H1 (cell line): Measurements from ENCODE around the gene NLRC3. TPM values are rescaled to one million over a fixed set of nuclear protein-coding genes. Genes with fewer than 3 reads are reported as not detected.

Source experiments
- KDM4A ChIP-seq: IDR thresholded peaks from one replicate; pipeline ENCODE4 v1.7.1; 2012; ENCODE audit warnings: low read depth, mild to moderate bottlenecking, moderate library complexity, low read length, inconsistent platforms; ENCODE audit not compliant: severe bottlenecking
- polyA plus RNA-seq, 7 experiments: library from polyadenylated mRNA; depleted of rRNA in 3 of 7; stranded (reverse) in 5 of 7; unstranded in 2 of 7; fragments of >200 nt in 5 of 7; fragments of 200-250 nt in 2 of 7; gene quantifications; 1 replicate in 5 of 7; 2 replicates in 1 of 7; 4 replicates in 1 of 7; pipeline versions ENCODE4 v1.2.1 to v1.2.3, GENCODE V29; 2011 to 2013; ENCODE audit warnings: missing spikeins in 2 of 7, mixed read lengths in 2 of 7
- total RNA-seq: library from RNA; stranded (reverse); fragmentation: NEBNext Ultra II Directional; extraction: Animal tissue kit (Norgen Biotek cat#: 25700); gene quantifications from 2 replicates; pipeline ENCODE4 v1.2.1, GENCODE V29; 2021

Gene NLRC3
- total and polyA plus RNA-seq, 2 of the 8 experiments (the other 6 are each of a cell fraction or from before 2014, with no cell fraction given), result 0.18 to 0.20 TPM

GRCh38 chr16:3530371-3530914, 46.8 kb downstream of the NLRC3 start (continued):
- no peak for TF ChIP-seq KDM4A
- TF ChIP-seq, all 59 proteins: peak for 0
